ENCODE data around the gene BAZ2B. TPM values are rescaled to one million over a fixed set of nuclear protein-coding genes. Genes with fewer than 3 reads are reported as not detected.

The BAZ2B gene
- total and polyA plus RNA-seq, 7 experiments from 2014 or later = 9.9 to 57.4 (median 15.3) TPM

GRCh38 chr2:159438720-159439353, 177.5 kb downstream of the BAZ2B start:
- Mint-ChIP-seq H3K36me3 (peaks cover 0 to 45% (median 32%) of the 10 kb centered on the region in 5 donors), H3K4me1 (no peaks in the 10 kb centered on the region), H3K4me3 (no peak overlapping the region), H3K27me3 (no peaks in the 10 kb centered on the region), H3K27ac (no peak overlapping the region), H3K9me3 (no peaks in the 10 kb centered on the region)
- H3K36me3 ChIP-seq (ENCODE audit: control insufficient read depth in 2 of 3, insufficient read depth in 3 of 3, low read length in 3 of 3) = peaks cover 0 to 4% (median 0%) of the 10 kb centered on the region in 3 experiments
- H3K27me3 ChIP-seq (ENCODE audit: control insufficient read depth in 2 of 2, insufficient read depth in 2 of 2, low read length in 2 of 2) = no peaks in the 10 kb centered on the region
- H3K27ac ChIP-seq (ENCODE audit: low read depth, low read length) = no peak overlapping the region
- ATAC-seq (no peak), DNase-seq (no peak)
- ChIA-PET POLR2A (no interaction called here), CTCF (no interaction called here)
- intact Hi-C loops (cut with micrococcal nuclease) = no loop called here
- no peaks in the 10 kb centered on the region for H3K4me1 ChIP-seq (ENCODE audit: control insufficient read depth in 2 of 2, insufficient read depth in 2 of 2, low read length in 2 of 2)
- no peaks in the 10 kb centered on the region for H3K9me3 ChIP-seq (ENCODE audit: control insufficient read depth in 2 of 3, low read length in 3 of 3)
- no peak overlapping the region for H3K4me3 ChIP-seq (ENCODE audit: low read length)

DNA sequence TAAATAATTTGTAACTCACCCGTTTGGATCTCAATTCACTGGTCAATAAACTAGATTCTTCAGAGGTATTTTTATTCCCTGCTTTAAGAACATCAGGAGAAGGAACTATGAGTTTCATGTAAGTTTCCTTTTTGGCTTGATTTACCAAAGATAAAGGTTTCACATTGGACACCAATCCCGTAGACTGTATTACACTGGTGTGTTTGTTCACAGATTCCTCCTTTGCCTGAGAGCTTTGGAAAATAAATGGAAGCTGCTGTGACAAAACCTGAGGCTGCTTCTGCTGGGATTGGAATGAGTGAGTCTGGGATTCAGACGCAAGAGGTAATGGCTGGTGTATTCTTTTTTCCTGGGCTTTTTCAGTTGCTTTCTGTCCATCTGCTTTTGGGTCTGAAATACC, 178.1 kb downstream of the BAZ2B start:
- H3K4me3 Mint-ChIP-seq = no peak overlapping the region
- H3K27me3 Mint-ChIP-seq = no peaks in the 10 kb centered on the region
- no peak overlapping the region for H3K27ac Mint-ChIP-seq
- no peaks in the 10 kb centered on the region for H3K4me1 ChIP-seq (ENCODE audit: control insufficient read depth in 2 of 2, insufficient read depth in 2 of 2, low read length in 2 of 2)
- CTCF ChIA-PET = no interaction called here
- H3K9me3 Mint-ChIP-seq = no peaks in the 10 kb centered on the region
- ATAC-seq = no peak
- H3K27ac ChIP-seq (ENCODE audit: low read depth, low read length) = no peak overlapping the region
- POLR2A ChIA-PET = no interaction called here
- H3K36me3 Mint-ChIP-seq = peaks cover 0 to 44% (median 32%) of the 10 kb centered on the region in 5 donors
- H3K4me1 Mint-ChIP-seq = no peaks in the 10 kb centered on the region
- no peak overlapping the region for H3K4me3 ChIP-seq (ENCODE audit: low read length)
- no peaks in the 10 kb centered on the region for H3K9me3 ChIP-seq (ENCODE audit: control insufficient read depth in 2 of 3, low read length in 3 of 3)
- H3K27me3 ChIP-seq (ENCODE audit: control insufficient read depth in 2 of 2, insufficient read depth in 2 of 2, low read length in 2 of 2) = no peaks in the 10 kb centered on the region
- intact Hi-C loops (cut with micrococcal nuclease) = no loop called here
- DNase-seq = no peak
- peaks cover 0 to 4% (median 0%) of the 10 kb centered on the region in 3 experiments for H3K36me3 ChIP-seq (ENCODE audit: control insufficient read depth in 2 of 3, insufficient read depth in 3 of 3, low read length in 3 of 3)

DNA sequence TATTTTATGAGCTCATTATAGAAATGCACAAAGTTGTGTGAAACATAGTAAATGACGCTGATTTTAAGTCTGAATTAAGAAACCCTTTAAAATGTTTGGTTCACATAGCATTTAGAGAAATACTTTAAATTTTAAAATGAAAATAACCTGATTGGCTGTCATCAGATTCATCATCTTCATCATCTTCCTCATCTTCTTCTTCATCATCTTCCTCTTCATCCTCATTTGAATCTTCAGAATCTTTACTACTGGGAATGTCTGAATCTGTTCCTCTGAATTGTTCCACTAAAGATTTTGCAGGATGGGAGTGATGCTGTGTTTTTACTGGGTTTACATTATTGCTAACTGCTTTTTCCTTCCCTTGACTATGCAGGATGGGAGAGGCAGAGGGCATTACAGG, 183.7 kb downstream of the BAZ2B start:
- Mint-ChIP-seq H3K9me3 (no peaks in the 10 kb centered on the region), H3K36me3 (peaks cover 0 to 30% (median 23%) of the 10 kb centered on the region in 5 donors), H3K27me3 (no peaks in the 10 kb centered on the region), H3K4me1 (peaks cover 0 to 2% (median 0%) of the 10 kb centered on the region in 7 donors), H3K4me3 (no peak overlapping the region), H3K27ac (no peak overlapping the region)
- Histone ChIP-seq H3K9me3 (ENCODE audit: control insufficient read depth in 2 of 3, low read length in 3 of 3) (no peaks in the 10 kb centered on the region), H3K27ac (ENCODE audit: low read depth, low read length) (no peak overlapping the region), H3K36me3 (ENCODE audit: control insufficient read depth in 2 of 3, insufficient read depth in 3 of 3, low read length in 3 of 3) (no peaks in the 10 kb centered on the region), H3K4me1 (ENCODE audit: control insufficient read depth in 2 of 2, insufficient read depth in 2 of 2, low read length in 2 of 2) (no peaks in the 10 kb centered on the region), H3K4me3 (ENCODE audit: low read length) (no peak overlapping the region), H3K27me3 (ENCODE audit: control insufficient read depth in 2 of 2, insufficient read depth in 2 of 2, low read length in 2 of 2) (no peaks in the 10 kb centered on the region)
- DNase-seq (no peak), ATAC-seq (no peak)
- ChIA-PET CTCF (no interaction called here), POLR2A (no interaction called here)
- intact Hi-C loops (cut with micrococcal nuclease) = no loop called here

DNA sequence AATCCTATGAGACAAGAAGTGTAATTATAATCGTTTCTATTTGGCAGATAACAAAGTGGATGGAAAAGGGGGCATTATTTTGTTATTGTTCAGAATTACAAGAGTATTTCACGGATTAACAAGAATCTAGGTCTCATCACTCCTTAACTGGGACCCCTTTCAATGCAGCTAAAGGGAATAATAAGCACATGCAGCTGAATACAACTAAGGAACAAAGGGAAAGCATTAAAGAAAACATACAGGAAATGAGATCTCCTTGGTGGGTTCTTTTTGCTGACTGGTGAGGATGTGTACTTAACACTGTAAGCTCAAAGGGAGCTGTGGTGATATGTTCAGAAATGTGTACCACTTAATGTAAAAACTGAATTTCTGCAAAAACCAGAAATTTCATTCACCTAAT, 189.3 kb downstream of the BAZ2B start:
- POLR2A ChIA-PET = interaction anchor here (0.8 kb wide), 1 partner anchor 29 kb away, joined by 4 read pairs; no protein-coding TSS in a partner anchor
- intact Hi-C loops (cut with micrococcal nuclease) = no loop called here
- Mint-ChIP-seq H3K4me3 (no peak overlapping the region), H3K9me3 (peaks cover 0 to 2% (median 0%) of the 10 kb centered on the region in 11 donors), H3K27ac (no peak overlapping the region), H3K4me1 (no peaks in the 10 kb centered on the region), H3K27me3 (no peaks in the 10 kb centered on the region), H3K36me3 (peaks cover 0 to 32% (median 20%) of the 10 kb centered on the region in 5 donors)
- Histone ChIP-seq H3K4me1 (ENCODE audit: control insufficient read depth in 2 of 2, insufficient read depth in 2 of 2, low read length in 2 of 2) (no peaks in the 10 kb centered on the region), H3K36me3 (ENCODE audit: control insufficient read depth in 2 of 3, insufficient read depth in 3 of 3, low read length in 3 of 3) (no peaks in the 10 kb centered on the region), H3K4me3 (ENCODE audit: low read length) (no peak overlapping the region), H3K27ac (ENCODE audit: low read depth, low read length) (no peak overlapping the region), H3K27me3 (ENCODE audit: control insufficient read depth in 2 of 2, insufficient read depth in 2 of 2, low read length in 2 of 2) (no peaks in the 10 kb centered on the region), H3K9me3 (ENCODE audit: control insufficient read depth in 2 of 3, low read length in 3 of 3) (no peaks in the 10 kb centered on the region)
- DNase-seq (no peak), ATAC-seq (no peak)
- CTCF ChIA-PET = no interaction called here

- Histone ChIP-seq H3K27me3 (ENCODE audit: control insufficient read depth in 2 of 2, insufficient read depth in 2 of 2, low read length in 2 of 2) (no peaks in the 10 kb centered on the region), H3K4me3 (ENCODE audit: low read length) (no peak overlapping the region), H3K27ac (ENCODE audit: low read depth, low read length) (no peak overlapping the region), H3K4me1 (ENCODE audit: control insufficient read depth in 2 of 2, insufficient read depth in 2 of 2, low read length in 2 of 2) (no peaks in the 10 kb centered on the region), H3K36me3 (ENCODE audit: control insufficient read depth in 2 of 3, insufficient read depth in 3 of 3, low read length in 3 of 3) (no peaks in the 10 kb centered on the region), H3K9me3 (ENCODE audit: control insufficient read depth in 2 of 3, low read length in 3 of 3) (no peaks in the 10 kb centered on the region)
- no peak for DNase-seq
- ChIA-PET POLR2A (no interaction called here), CTCF (no interaction called here)
- Mint-ChIP-seq H3K4me1 (no peaks in the 10 kb centered on the region), H3K27ac (no peak overlapping the region), H3K4me3 (no peak overlapping the region), H3K36me3 (peaks cover 0 to 20% (median 14%) of the 10 kb centered on the region in 5 donors), H3K9me3 (peaks cover 0 to 2% (median 0%) of the 10 kb centered on the region in 11 donors), H3K27me3 (no peaks in the 10 kb centered on the region)
- intact Hi-C loops (cut with micrococcal nuclease) = no loop called here
- no peak for ATAC-seq
Observed at GRCh38 chr2:159419403-159419802, 196.9 kb downstream of the BAZ2B start.

DNA sequence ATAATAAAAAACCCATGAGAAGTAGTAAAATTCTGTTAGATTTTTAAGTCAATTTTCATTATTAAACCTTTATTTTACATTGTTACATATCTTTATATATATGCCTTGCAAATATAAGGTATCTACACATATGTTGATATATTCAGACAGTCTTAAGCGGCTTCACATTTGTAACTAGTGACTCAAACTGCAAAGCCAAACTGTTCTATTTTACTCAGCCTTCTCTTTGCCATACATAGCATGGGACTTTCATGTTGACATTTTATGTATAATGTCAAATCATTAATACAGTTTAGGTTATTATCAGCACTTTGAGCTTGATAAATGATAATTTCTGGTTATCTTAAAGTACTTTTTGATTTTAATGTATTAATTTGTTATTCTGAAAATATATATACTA, 204.9 kb downstream of the BAZ2B start:
- H3K36me3 ChIP-seq (ENCODE audit: control insufficient read depth in 2 of 3, insufficient read depth in 3 of 3, low read length in 3 of 3) = no peaks in the 10 kb centered on the region
- no peaks in the 10 kb centered on the region for H3K4me1 ChIP-seq (ENCODE audit: control insufficient read depth in 2 of 2, insufficient read depth in 2 of 2, low read length in 2 of 2)
- no peaks in the 10 kb centered on the region for H3K9me3 ChIP-seq (ENCODE audit: control insufficient read depth in 2 of 3, low read length in 3 of 3)
- Mint-ChIP-seq H3K9me3 (no peaks in the 10 kb centered on the region), H3K27ac (no peak overlapping the region), H3K4me1 (no peaks in the 10 kb centered on the region), H3K36me3 (peaks cover 0 to 33% (median 10%) of the 10 kb centered on the region in 5 donors), H3K4me3 (no peak overlapping the region), H3K27me3 (no peaks in the 10 kb centered on the region)
- intact Hi-C loops (cut with micrococcal nuclease) = no loop called here
- no peaks in the 10 kb centered on the region for H3K27me3 ChIP-seq (ENCODE audit: control insufficient read depth in 2 of 2, insufficient read depth in 2 of 2, low read length in 2 of 2)
- DNase-seq (no peak), ATAC-seq (no peak)
- no peak overlapping the region for H3K4me3 ChIP-seq (ENCODE audit: low read length)
- ChIA-PET POLR2A (no interaction called here), CTCF (no interaction called here)
- H3K27ac ChIP-seq (ENCODE audit: low read depth, low read length) = no peak overlapping the region

- ChIA-PET POLR2A (no interaction called here), CTCF (no interaction called here)
- H3K27me3 ChIP-seq (ENCODE audit: control insufficient read depth in 2 of 2, insufficient read depth in 2 of 2, low read length in 2 of 2) = no peaks in the 10 kb centered on the region
- H3K36me3 ChIP-seq (ENCODE audit: control insufficient read depth in 2 of 3, insufficient read depth in 3 of 3, low read length in 3 of 3) = no peaks in the 10 kb centered on the region
- H3K4me3 ChIP-seq (ENCODE audit: low read length) = no peak overlapping the region
- Mint-ChIP-seq H3K27ac (no peak overlapping the region), H3K4me1 (no peaks in the 10 kb centered on the region), H3K4me3 (no peak overlapping the region), H3K36me3 (peaks cover 0 to 39% (median 15%) of the 10 kb centered on the region in 5 donors), H3K27me3 (no peaks in the 10 kb centered on the region), H3K9me3 (no peaks in the 10 kb centered on the region)
- no peak overlapping the region for H3K27ac ChIP-seq (ENCODE audit: low read depth, low read length)
- ATAC-seq (no peak), DNase-seq (no peak)
- intact Hi-C loops (cut with micrococcal nuclease) = no loop called here
- H3K4me1 ChIP-seq (ENCODE audit: control insufficient read depth in 2 of 2, insufficient read depth in 2 of 2, low read length in 2 of 2) = no peaks in the 10 kb centered on the region
- no peaks in the 10 kb centered on the region for H3K9me3 ChIP-seq (ENCODE audit: control insufficient read depth in 2 of 3, low read length in 3 of 3)
Observed at GRCh38 chr2:159410276-159410675, 206.1 kb downstream of the BAZ2B start.

Measured in naive thymus-derived CD4-positive, alpha-beta T cell (primary cell).